ENCODE results near the gene SLC2A14. TPM values are rescaled to one million over a fixed set of nuclear protein-coding genes. Genes with fewer than 3 reads are reported as not detected.
"Not testable (repeated sequence)": the region's sequence is repeated elsewhere in the genome, so short reads cannot be mapped to it uniquely, and the experiment has no call there.

Gene SLC2A14
- total RNA-seq, 4 donors from 2014 or later: 0.40 TPM; not detected in 3

GRCh38 chr12:7797698-7798398, 74.9 kb downstream of the SLC2A14 start:
- WGBS, 2 donors: 80 to 84% methylated on average over 12 of the region's 12 CpGs
- TF ChIP-seq CTCF (IDR thresholded peaks at IDR 0.05) (no peak), POLR2A (IDR thresholded peaks at IDR 0.05) (no peak)
- no peak overlapping the region for H3K4me3 ChIP-seq (replicated peaks in 1 of 3)
- intact Hi-C loops (cut with DNase I): no loop called here
- no peak for DNase-seq
- no peaks in the 10 kb centered on the region for H3K4me1 ChIP-seq
- no peak overlapping the region for H3K27ac ChIP-seq
- H3K27me3 ChIP-seq: no peaks in the 10 kb centered on the region
- H3K9me3 ChIP-seq: no peaks in the 10 kb centered on the region
- H3K36me3 ChIP-seq: no peaks in the 10 kb centered on the region

GRCh38 chr12:7797269-7797668, 75.4 kb downstream of the SLC2A14 start:
- H3K4me3 ChIP-seq (replicated peaks in 1 of 3); DNase-seq; H3K4me1 ChIP-seq; H3K27me3 ChIP-seq; intact Hi-C loops (cut with DNase I); H3K9me3 ChIP-seq; H3K27ac ChIP-seq; H3K36me3 ChIP-seq: not testable (repeated sequence)
- 93 to 94% methylated on average over 7 of the region's 7 CpGs for WGBS, 2 donors

- H3K4me1 ChIP-seq: no peaks in the 10 kb centered on the region
- H3K4me3 ChIP-seq (replicated peaks in 1 of 3): no peak overlapping the region
- no peak for DNase-seq
- WGBS, 2 donors: 71 to 74% methylated on average over 3 of the region's 3 CpGs
- H3K27ac ChIP-seq: no peak overlapping the region
- H3K9me3 ChIP-seq: no peaks in the 10 kb centered on the region
- intact Hi-C loops (cut with DNase I): no loop called here
- TF ChIP-seq POLR2A (IDR thresholded peaks at IDR 0.05) (no peak), CTCF (IDR thresholded peaks at IDR 0.05) (no peak)
- H3K36me3 ChIP-seq: no peaks in the 10 kb centered on the region
- H3K27me3 ChIP-seq: no peaks in the 10 kb centered on the region
Observed at GRCh38 chr12:7793211-7793610, 79.5 kb downstream of the SLC2A14 start.

- H3K27ac ChIP-seq; H3K9me3 ChIP-seq; H3K27me3 ChIP-seq; intact Hi-C loops (cut with DNase I); H3K4me1 ChIP-seq; H3K4me3 ChIP-seq (replicated peaks in 1 of 3); DNase-seq; H3K36me3 ChIP-seq: not testable (repeated sequence)
- 51 to 68% methylated on average over 13 of the region's 13 CpGs for WGBS, 2 donors
Observed at GRCh38 chr12:7788884-7789528, 83.7 kb downstream of the SLC2A14 start, which contains the start of gene NANOG. NANOG (plus strand) TSS chr12:7789402; CDS start chr12:7789615, 213 bp downstream.

- H3K27me3 ChIP-seq: no peaks in the 10 kb centered on the region
- H3K4me1 ChIP-seq: no peaks in the 10 kb centered on the region
- intact Hi-C loops (cut with DNase I): no loop called here
- no peak for DNase-seq
- H3K4me3 ChIP-seq (replicated peaks in 1 of 3): no peak overlapping the region
- WGBS, 2 donors: 28 to 35% methylated on average over 4 of the region's 4 CpGs
- H3K36me3 ChIP-seq: no peaks in the 10 kb centered on the region
- H3K27ac ChIP-seq: no peak overlapping the region
- no peak for TF ChIP-seq CTCF (IDR thresholded peaks at IDR 0.05)
- no peak for TF ChIP-seq POLR2A (IDR thresholded peaks at IDR 0.05)
- H3K9me3 ChIP-seq: no peaks in the 10 kb centered on the region
Observed at GRCh38 chr12:7788294-7788660, 84.4 kb downstream of the SLC2A14 start.

GRCh38 chr12:7787574-7788293, 85.0 kb downstream of the SLC2A14 start:
- TF ChIP-seq POLR2A (IDR thresholded peaks at IDR 0.05) (no peak), CTCF (IDR thresholded peaks at IDR 0.05) (no peak)
- intact Hi-C loops (cut with DNase I): no loop called here

More at GRCh38 chr12:7787574-7788293, 85.0 kb downstream of the SLC2A14 start:
- no peak for DNase-seq
- H3K36me3 ChIP-seq: no peaks in the 10 kb centered on the region
- no peak overlapping the region for H3K27ac ChIP-seq
- no peaks in the 10 kb centered on the region for H3K4me1 ChIP-seq
- H3K9me3 ChIP-seq: no peaks in the 10 kb centered on the region
- no peaks in the 10 kb centered on the region for H3K27me3 ChIP-seq
- H3K4me3 ChIP-seq (replicated peaks in 1 of 3): no peak overlapping the region
- 31 to 36% methylated on average over 11 to 13 of the region's 13 CpGs for WGBS, 2 donors

All from thyroid gland (tissue), 4 donors.